HPDE6-E6E7 (cell line): ENCODE results near the gene AP2A1.

Source experiments
- DNase-seq: peaks from one replicate; pipeline ENCODE4 v3.0.0; 2011; ENCODE audit warnings: missing footprints; ENCODE audit errors: extremely low spot score

The AP2A1 gene

GRCh38 chr19:49838885-49839588 lies 72.2 kb downstream of the AP2A1 start:
- no peak for DNase-seq

- no peak for DNase-seq
Observed at GRCh38 chr19:49839713-49840112, 72.9 kb downstream of the AP2A1 start.

- DNase-seq, result no peak
Observed at GRCh38 chr19:49840321-49840720, 73.5 kb downstream of the AP2A1 start.

- DNase-seq, result no peak
Observed at GRCh38 chr19:49840736-49841249, 74.0 kb downstream of the AP2A1 start.

- no peak for DNase-seq
Observed at GRCh38 chr19:49843265-49843664, 76.5 kb downstream of the AP2A1 start.

GRCh38 chr19:49844138-49845095 lies 77.6 kb downstream of the AP2A1 start:
- no peak for DNase-seq

- no peak for DNase-seq
Observed at GRCh38 chr19:49845414-49845813, 78.6 kb downstream of the AP2A1 start.

GRCh38 chr19:49846408-49846807 lies 79.6 kb downstream of the AP2A1 start:
- no peak for DNase-seq

- DNase-seq, result no peak
Observed at GRCh38 chr19:49847731-49848696, 81.2 kb downstream of the AP2A1 start.

- DNase-seq, result no peak
Observed at GRCh38 chr19:49848938-49849337, 82.1 kb downstream of the AP2A1 start.

GRCh38 chr19:49849433-49850220 lies 82.8 kb downstream of the AP2A1 start:
- no peak for DNase-seq

GRCh38 chr19:49850221-49850486 lies 83.4 kb downstream of the AP2A1 start:
- no peak for DNase-seq

- peak; percentile 97 for DNase-seq
Observed at GRCh38 chr19:49850487-49851342, 83.9 kb downstream of the AP2A1 start, which contains the start of gene PTOV1. Gene PTOV1, plus strand, starts transcription at chr19:49851159.

GRCh38 chr19:49851456-49852259 lies 84.9 kb downstream of the AP2A1 start:
- DNase-seq, result no peak

GRCh38 chr19:49852631-49853126 lies 85.9 kb downstream of the AP2A1 start:
- no peak for DNase-seq

- no peak for DNase-seq
Observed at GRCh38 chr19:49853852-49854377, 87.1 kb downstream of the AP2A1 start.

GRCh38 chr19:49854378-49855263 lies 87.8 kb downstream of the AP2A1 start:
- no peak for DNase-seq

GRCh38 chr19:49855277-49855675 lies 88.5 kb downstream of the AP2A1 start:
- no peak for DNase-seq
